RPMI7951 (cell line): ENCODE measurements around the gene KDM4C. TPM values are rescaled to one million over a fixed set of nuclear protein-coding genes. Genes with fewer than 3 reads are reported as not detected.

ENCODE experiments used
- DNase-seq: peaks from one replicate; pipeline ENCODE4 v3.0.0-alpha.2; 2012; ENCODE audit warnings: low read depth
- total RNA-seq: library from RNA; depleted of rRNA; stranded (reverse); fragments of >200 nt; shearing (Covaris generic); gene quantifications from 2 replicates; pipeline ENCODE4 v1.2.3, GENCODE V29; 2014

Gene KDM4C
- total RNA-seq, 1 experiment from 2014 or later = 11.1 TPM

DNA sequence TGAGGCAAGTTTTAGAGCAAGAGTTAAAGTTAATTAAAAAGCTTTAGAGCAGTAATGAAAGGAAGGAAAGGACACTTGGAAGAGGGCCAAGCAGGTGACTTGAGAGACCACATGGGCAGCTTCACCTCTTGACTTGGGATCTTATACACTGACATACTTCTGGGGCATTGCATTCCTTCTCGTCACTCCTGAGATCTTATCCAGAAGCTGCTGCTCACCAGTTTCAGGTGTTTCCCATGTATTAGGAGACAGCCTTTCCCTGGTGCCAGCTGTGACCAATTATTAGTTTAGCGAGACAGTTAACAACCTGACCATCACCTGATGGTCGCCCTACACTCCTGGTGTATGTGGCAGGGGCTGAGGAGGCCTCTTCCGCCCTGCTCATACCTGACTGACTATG is 382.1 kb downstream of the KDM4C start:
- no peak for DNase-seq

- no peak for DNase-seq
These were observed 382.6 kb downstream of the KDM4C start for GRCh38 chr9:7140401-7140800.

GRCh38 chr9:7143645-7144200 is 385.9 kb downstream of the KDM4C start:
- no peak for DNase-seq

- no peak for DNase-seq
These were observed 386.7 kb downstream of the KDM4C start for GRCh38 chr9:7144265-7145046.

DNA sequence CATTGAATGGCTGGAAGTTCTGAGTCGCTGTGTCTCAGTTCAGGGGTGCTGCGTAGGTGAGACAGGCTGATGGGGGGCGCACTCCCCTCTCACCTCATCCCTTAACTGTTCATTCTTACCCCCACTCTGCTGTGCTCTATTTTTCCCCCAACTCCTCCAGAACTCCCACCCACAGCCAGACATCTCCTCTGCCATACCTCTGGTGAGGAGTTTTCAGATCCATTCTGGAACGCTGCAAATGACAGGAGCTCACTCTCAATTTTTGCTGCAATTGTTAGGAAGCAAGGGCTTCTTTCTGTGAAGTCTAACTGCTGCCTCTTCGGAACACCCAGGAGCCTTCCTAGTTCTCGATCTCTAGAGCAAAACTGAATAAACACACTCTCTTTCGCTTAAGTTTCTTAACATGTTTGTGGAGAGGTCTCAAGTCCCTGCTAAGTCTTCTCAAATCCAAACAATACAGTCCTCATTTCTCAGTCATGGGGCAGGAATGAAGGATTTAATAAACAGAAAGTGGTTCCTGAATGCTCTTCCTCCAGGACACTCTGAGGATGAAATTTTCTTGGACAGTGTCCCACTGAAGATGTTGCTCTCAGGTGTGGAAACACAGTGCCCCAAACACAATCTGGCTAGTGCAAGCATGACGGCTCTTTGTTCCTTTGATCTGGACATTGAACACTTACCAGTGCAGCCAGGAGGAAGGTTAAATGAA is 387.7 kb downstream of the KDM4C start:
- DNase-seq = no peak

DNA sequence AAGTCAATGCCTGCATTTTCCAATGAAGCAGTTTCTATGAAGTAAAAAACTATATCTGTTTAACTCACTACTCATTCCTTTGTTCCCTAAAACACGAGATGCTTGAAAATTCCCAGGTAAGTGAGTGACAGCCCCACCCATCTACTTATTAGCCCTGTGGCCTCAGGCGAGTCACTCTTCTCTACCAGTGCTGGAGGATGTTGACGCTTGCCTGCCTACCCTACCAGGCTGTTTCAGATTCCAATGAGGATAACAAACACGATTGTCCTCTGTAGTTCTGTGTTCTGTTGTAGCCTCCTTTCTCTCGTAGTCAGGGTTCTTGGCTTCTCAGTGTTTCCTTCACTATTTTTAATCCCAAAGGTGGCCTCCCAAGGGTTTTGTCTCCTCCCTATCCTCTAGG is 388.8 kb downstream of the KDM4C start:
- DNase-seq = no peak

DNA sequence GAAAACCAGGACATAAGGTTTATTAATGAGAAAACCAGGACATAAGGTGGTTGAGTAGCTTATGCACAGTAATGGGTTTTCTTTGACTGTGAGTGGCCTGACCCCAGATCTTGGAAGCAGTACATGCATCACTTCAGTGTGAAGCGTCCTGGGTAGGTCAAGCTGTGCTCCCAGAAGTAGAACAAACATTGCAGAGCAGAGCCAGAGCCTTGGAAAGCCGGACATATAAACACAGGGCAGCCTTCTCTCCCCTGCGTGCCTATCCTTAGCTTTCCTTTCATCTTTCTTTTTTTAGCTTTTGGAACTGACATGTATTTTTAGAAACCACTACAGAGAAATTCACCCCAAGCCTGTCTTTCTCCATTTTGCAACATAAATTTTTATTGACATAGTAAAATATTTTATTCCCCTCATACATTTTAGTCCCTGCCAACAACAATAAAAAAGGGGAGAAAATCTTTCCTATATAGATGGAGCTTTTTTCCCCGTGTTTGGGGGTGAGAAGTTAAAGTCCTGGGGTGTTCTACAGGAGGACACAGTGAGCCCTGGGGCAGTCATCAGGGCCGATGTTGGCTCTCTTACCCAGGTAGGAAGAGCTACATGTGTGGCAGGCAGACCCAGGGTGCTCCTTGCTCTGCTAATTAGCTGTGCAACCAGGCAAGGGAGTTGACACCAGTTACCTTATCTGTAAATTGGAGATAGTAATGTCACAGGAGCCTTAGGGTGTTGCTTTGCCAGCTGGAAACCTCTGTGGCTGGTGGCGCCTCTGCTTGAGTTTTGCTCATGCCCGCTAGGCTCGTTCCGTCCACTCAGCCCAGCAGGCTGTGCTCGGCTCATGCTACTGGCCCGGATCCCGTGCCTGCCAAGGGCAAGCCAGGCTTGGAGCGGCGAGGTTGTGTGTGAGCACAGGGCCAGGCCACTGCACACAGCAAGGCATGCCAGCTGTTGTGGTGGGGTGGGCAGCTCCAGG is 389.6 kb downstream of the KDM4C start:
- DNase-seq = no peak

DNA sequence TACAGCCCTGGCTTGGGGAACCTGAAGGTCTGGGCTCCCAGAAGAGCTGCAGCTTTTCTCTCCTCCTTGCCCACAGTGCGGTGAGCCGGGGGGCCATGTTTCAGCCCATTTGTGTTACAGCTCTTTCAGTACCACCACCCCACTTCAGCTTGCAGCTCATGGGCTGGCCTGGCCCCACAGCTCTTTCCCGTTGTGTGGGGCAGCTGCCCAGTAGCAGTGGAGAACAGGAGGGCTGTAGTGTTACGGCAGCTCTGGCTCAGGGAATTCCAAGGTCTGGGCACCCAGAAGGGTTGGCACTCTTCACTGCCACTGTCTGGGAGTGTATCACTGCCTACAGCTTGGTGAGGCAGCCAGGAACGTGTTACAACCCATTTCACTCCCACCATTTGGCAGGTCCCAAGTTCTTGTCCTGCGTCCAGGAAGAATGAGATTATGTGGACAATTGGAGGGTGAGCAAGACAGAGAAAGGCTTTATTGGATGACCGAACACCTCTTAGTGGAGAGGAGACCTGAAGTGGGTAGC is 390.5 kb downstream of the KDM4C start:
- no peak for DNase-seq

- no peak for DNase-seq
These were observed 391.5 kb downstream of the KDM4C start for GRCh38 chr9:7149258-7149657.

- no peak for DNase-seq
These were observed 392.5 kb downstream of the KDM4C start for GRCh38 chr9:7150153-7150890.

DNA sequence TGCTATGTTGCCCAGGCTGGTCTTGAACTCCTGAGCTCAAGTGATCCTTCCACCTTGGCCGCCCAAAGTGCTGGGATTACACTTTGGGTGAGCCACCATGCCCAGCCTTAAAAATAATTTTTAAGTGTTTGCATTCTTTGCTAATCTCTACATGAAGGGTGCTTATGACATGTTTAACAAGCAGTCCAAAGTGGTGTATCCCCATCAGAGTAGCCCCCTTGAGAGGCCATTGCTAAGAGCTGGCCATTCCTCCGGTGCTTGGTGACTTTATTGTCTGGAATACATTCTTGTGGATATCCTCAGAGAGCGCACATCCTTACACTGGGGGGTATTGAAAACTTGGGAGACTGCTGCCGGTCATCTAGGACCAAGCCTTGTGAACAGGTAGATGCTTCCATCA is 395.4 kb downstream of the KDM4C start:
- DNase-seq = no peak

- peak; percentile 2 for DNase-seq
These were observed 395.8 kb downstream of the KDM4C start for GRCh38 chr9:7153566-7153965.

GRCh38 chr9:7154003-7154619 is 396.3 kb downstream of the KDM4C start:
- DNase-seq = no peak

DNA sequence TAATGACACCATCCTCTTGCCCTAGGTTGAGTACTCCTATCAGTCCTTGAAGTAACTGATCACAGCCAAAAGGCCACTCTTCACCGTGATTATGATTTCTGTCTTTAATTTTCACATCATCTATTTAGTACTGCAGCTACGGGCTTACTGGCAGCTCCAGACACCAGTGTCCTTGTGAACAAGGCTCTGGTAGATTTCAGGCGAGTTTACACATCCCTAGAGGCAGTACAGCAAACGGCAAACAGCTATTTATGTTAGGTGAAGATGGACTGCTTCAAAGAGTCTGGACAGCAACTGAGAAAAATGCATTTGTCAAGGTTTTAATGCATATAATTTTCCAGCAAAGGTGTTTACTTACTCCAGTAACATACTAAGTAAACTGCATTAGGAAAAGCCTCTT is 396.9 kb downstream of the KDM4C start:
- no peak for DNase-seq

GRCh38 chr9:7161469-7161868 is 403.7 kb downstream of the KDM4C start:
- DNase-seq = no peak

- no peak for DNase-seq
These were observed 406.2 kb downstream of the KDM4C start for GRCh38 chr9:7163932-7164331.

DNA sequence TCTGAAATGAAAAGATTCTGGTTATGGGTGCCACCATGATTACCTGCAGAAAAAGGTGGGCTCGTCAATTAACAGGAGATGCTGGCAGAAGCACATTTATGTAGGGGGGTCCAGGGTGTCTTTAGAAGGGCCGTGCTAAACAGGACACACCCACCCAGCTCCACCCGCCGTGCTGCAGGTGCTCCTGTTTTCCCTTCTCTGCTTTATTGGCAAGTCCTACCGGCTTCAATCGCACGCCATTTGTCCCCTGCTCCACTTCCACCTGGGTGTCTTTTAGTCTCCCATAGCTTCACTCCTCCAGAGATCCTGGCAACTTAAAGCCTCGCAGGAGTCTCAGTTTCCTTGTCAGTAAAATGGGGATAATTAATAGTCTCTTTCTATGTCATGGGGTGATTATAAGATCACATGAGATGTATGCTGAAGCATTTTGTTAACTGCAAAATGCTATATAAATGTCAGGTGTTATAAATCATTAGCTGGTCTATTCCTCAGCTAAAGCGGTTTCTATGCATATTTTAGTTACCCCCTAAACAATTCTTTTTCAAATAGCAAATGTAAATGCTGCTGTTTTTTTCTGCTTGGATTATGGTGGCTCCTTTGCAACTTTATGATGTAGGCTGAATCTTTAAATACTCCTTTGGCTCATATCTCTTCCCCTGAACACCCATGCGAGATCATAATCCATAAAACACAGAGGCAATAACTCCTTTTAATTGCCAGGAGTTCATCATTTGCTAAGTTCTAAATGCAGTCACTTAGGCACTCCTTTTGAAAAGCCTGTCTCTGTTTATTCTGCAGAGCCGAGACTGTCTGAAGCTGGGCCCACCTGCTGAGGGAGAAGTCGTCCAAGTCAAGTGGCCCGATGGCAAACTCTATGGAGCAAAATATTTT is 406.9 kb downstream of the KDM4C start:
- DNase-seq = no peak

DNA sequence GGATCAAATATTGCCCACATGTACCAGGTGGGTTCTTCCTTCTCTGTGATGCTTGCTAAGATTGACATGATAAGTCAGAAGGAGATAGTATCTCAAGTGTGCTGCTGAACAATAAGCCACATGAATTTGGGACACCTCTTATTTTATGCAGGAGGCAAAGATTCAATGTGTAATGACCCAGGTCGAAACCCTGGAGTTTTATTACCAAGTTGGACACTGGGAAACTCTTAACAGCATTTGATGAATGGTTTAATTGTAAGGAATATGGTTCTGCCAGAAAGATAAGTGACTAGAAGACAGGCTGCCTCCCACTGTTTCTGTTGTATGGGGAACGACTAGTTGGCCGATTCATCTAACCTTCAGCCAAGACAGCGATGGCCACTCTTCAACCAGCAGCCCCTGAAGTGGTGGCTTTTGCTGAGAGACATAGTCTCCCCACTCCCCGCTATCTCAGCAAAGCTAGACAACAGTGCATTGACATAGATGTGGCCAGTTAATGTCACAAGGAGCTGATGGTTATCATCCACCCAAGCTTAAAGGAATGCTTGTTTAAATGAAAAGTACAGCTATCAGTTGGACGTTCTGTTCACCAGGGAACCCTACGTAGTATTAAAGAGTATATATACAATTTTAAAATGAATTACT is 407.7 kb downstream of the KDM4C start:
- DNase-seq = no peak

- DNase-seq = no peak
These were observed 408.3 kb downstream of the KDM4C start for GRCh38 chr9:7166074-7166473.
